ENCODE data around the gene TLK1. TPM values are rescaled to one million over a fixed set of nuclear protein-coding genes. Genes with fewer than 3 reads are reported as not detected.

The TLK1 gene
- total RNA-seq, 4 donors from 2014 or later = 24.9 to 60.4 (median 38.3) TPM

GRCh38 chr2:171004363-171004762 is 156.3 kb downstream of the TLK1 start:
- Histone ChIP-seq H3K4me3 (no peak overlapping the region), H3K9me3 (no peaks in the 10 kb centered on the region), H3K27ac (no peak overlapping the region), H3K27me3 (no peaks in the 10 kb centered on the region), H3K4me1 (no peaks in the 10 kb centered on the region), H3K36me3 (peaks cover 56% of the 10 kb centered on the region)
- WGBS = 78% methylated on average over 2 of the region's 2 CpGs
- DNase-seq (ENCODE audit: low spot score in 2 of 2) = no peak
- TF ChIP-seq POLR2A (IDR thresholded peaks at IDR 0.05) = no peak
- TF ChIP-seq EP300 (IDR thresholded peaks at IDR 0.05) = no peak

GRCh38 chr2:170999654-171000053 is 161.0 kb downstream of the TLK1 start:
- H3K36me3 ChIP-seq = peaks cover 40% of the 10 kb centered on the region

GRCh38 chr2:170997893-170998597 is 162.6 kb downstream of the TLK1 start:
- no peak for TF ChIP-seq EP300 (IDR thresholded peaks at IDR 0.05)
- no peak for TF ChIP-seq POLR2A (IDR thresholded peaks at IDR 0.05)
- TF ChIP-seq CTCF (IDR thresholded peaks at IDR 0.05) = no peak
- no peak for TF ChIP-seq POLR2AphosphoS5 (IDR thresholded peaks at IDR 0.05)
- no peak for DNase-seq (ENCODE audit: low spot score in 2 of 2)
- H3K27me3 ChIP-seq = no peaks in the 10 kb centered on the region
- H3K9me3 ChIP-seq = no peaks in the 10 kb centered on the region
- H3K4me3 ChIP-seq = no peak overlapping the region
- H3K36me3 ChIP-seq = peaks cover 44% of the 10 kb centered on the region
- 85% methylated on average over 5 of the region's 5 CpGs for WGBS
- H3K4me1 ChIP-seq = no peaks in the 10 kb centered on the region
- no peak overlapping the region for H3K27ac ChIP-seq

More at GRCh38 chr2:170999654-171000053, 161.0 kb downstream of the TLK1 start:
- H3K9me3 ChIP-seq = no peaks in the 10 kb centered on the region
- H3K27ac ChIP-seq = no peak overlapping the region
- no peak for TF ChIP-seq CTCF (IDR thresholded peaks at IDR 0.05)
- no peak for TF ChIP-seq POLR2AphosphoS5 (IDR thresholded peaks at IDR 0.05)
- no peak for TF ChIP-seq POLR2A (IDR thresholded peaks at IDR 0.05)
- TF ChIP-seq EP300 (IDR thresholded peaks at IDR 0.05) = no peak
- no peak overlapping the region for H3K4me3 ChIP-seq
- H3K4me1 ChIP-seq = no peaks in the 10 kb centered on the region
- WGBS = 94% methylated on average over 6 of the region's 6 CpGs
- no peaks in the 10 kb centered on the region for H3K27me3 ChIP-seq
- DNase-seq (ENCODE audit: low spot score in 2 of 2) = no peak

GRCh38 chr2:170996316-170996715 is 164.4 kb downstream of the TLK1 start:
- no peak for DNase-seq (ENCODE audit: low spot score in 2 of 2)
- H3K36me3 ChIP-seq = peaks cover 50% of the 10 kb centered on the region
- H3K27ac ChIP-seq = no peak overlapping the region
- H3K4me3 ChIP-seq = no peak overlapping the region
- WGBS = 95% methylated on average over 2 of the region's 2 CpGs
- H3K9me3 ChIP-seq = no peaks in the 10 kb centered on the region
- TF ChIP-seq POLR2AphosphoS5 (IDR thresholded peaks at IDR 0.05) = no peak
- no peak for TF ChIP-seq POLR2A (IDR thresholded peaks at IDR 0.05)
- no peak for TF ChIP-seq EP300 (IDR thresholded peaks at IDR 0.05)
- TF ChIP-seq CTCF (IDR thresholded peaks at IDR 0.05) = no peak
- no peaks in the 10 kb centered on the region for H3K4me1 ChIP-seq
- no peaks in the 10 kb centered on the region for H3K27me3 ChIP-seq

GRCh38 chr2:170991398-170992182 is 169.1 kb downstream of the TLK1 start:
- Histone ChIP-seq H3K4me1 (no peaks in the 10 kb centered on the region), H3K36me3 (peaks cover 59% of the 10 kb centered on the region), H3K27ac (no peak overlapping the region), H3K9me3 (no peaks in the 10 kb centered on the region), H3K4me3 (no peak overlapping the region), H3K27me3 (no peaks in the 10 kb centered on the region)
- TF ChIP-seq POLR2A (IDR thresholded peaks at IDR 0.05) (no peak), CTCF (IDR thresholded peaks at IDR 0.05) (no peak), POLR2AphosphoS5 (IDR thresholded peaks at IDR 0.05) (no peak), EP300 (IDR thresholded peaks at IDR 0.05) (no peak)
- 96% methylated on average over 5 of the region's 5 CpGs for WGBS
- DNase-seq (ENCODE audit: low spot score in 2 of 2) = no peak
